ENCODE measurements around the gene LAMC2.

- TF ChIP-seq, protein P1, sequence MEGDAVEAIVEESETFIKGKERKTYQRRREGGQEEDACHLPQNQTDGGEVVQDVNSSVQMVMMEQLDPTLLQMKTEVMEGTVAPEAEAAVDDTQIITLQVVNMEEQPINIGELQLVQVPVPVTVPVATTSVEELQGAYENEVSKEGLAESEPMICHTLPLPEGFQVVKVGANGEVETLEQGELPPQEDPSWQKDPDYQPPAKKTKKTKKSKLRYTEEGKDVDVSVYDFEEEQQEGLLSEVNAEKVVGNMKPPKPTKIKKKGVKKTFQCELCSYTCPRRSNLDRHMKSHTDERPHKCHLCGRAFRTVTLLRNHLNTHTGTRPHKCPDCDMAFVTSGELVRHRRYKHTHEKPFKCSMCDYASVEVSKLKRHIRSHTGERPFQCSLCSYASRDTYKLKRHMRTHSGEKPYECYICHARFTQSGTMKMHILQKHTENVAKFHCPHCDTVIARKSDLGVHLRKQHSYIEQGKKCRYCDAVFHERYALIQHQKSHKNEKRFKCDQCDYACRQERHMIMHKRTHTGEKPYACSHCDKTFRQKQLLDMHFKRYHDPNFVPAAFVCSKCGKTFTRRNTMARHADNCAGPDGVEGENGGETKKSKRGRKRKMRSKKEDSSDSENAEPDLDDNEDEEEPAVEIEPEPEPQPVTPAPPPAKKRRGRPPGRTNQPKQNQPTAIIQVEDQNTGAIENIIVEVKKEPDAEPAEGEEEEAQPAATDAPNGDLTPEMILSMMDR (conservative IDR thresholded peaks at IDR 0.05; ENCODE audit: low read length): no peak
- TF ChIP-seq EZH2phosphoT487 (IDR thresholded peaks at IDR 0.05; ENCODE audit: borderline replicate concordance, low read depth, low read length): no peak
Observed at GRCh38 chr1:183237046-183237445, 51.0 kb downstream of the LAMC2 start.
